ENCODE data around the gene STPG3. TPM values are rescaled to one million over a fixed set of nuclear protein-coding genes. Genes with fewer than 3 reads are reported as not detected.
"Not testable (repeated sequence)": the region's sequence is repeated elsewhere in the genome, so short reads cannot be mapped to it uniquely, and the experiment has no call there.

The STPG3 gene
- total RNA-seq, 2 experiments from 2014 or later: not detected

GRCh38 chr9:137251490-137252268, 593 bp downstream of the STPG3 start:
- CTCF ChIA-PET: no interaction called here

GRCh38 chr9:137252555-137253506, 1.7 kb downstream of the STPG3 start:
- no peak for DNase-seq
- no peak overlapping the region for H3K27ac Mint-ChIP-seq
- peaks cover 18% of the 10 kb centered on the region for H3K4me1 Mint-ChIP-seq
- intact Hi-C loops (cut with DNase I, micrococcal nuclease): no loop called here
- H3K4me3 Mint-ChIP-seq: no peak overlapping the region
- CTCF ChIA-PET: no interaction called here
- no peak for ATAC-seq
- H3K9me3 Mint-ChIP-seq (ENCODE audit: low read depth): no peaks in the 10 kb centered on the region
- no peaks in the 10 kb centered on the region for H3K27me3 Mint-ChIP-seq
- peaks cover 9% of the 10 kb centered on the region for H3K36me3 Mint-ChIP-seq (ENCODE audit: low read depth)
- POLR2A ChIA-PET: interaction anchor here (0.6 to 3.2 kb wide), 3 partner anchors 9 to 437 kb away, joined by 4 to 31 read pairs (median 13); partner anchors contain the start of gene TUBB4B

More at GRCh38 chr9:137251490-137252268, 593 bp downstream of the STPG3 start:
- DNase-seq: no peak
- H3K27me3 Mint-ChIP-seq: no peaks in the 10 kb centered on the region
- no peak overlapping the region for H3K27ac Mint-ChIP-seq
- intact Hi-C loops (cut with DNase I, micrococcal nuclease): no loop called here
- ATAC-seq: no peak
- H3K36me3 Mint-ChIP-seq (ENCODE audit: low read depth): peaks cover 3% of the 10 kb centered on the region
- peaks cover 12% of the 10 kb centered on the region for H3K4me1 Mint-ChIP-seq
- POLR2A ChIA-PET: interaction anchor here (0.6 kb wide), 1 partner anchor 436 kb away, joined by 4 read pairs; no protein-coding TSS in a partner anchor
- H3K4me3 Mint-ChIP-seq: no peak overlapping the region
- no peaks in the 10 kb centered on the region for H3K9me3 Mint-ChIP-seq (ENCODE audit: low read depth)

- Mint-ChIP-seq H3K9me3 (ENCODE audit: low read depth) (no peaks in the 10 kb centered on the region), H3K4me1 (peaks cover 18% of the 10 kb centered on the region), H3K36me3 (ENCODE audit: low read depth) (peaks cover 9% of the 10 kb centered on the region), H3K4me3 (peak overlapping the region; percentile 87), H3K27me3 (no peaks in the 10 kb centered on the region), H3K27ac (peak overlapping the region; percentile 47)
- no peak for DNase-seq
- CTCF ChIA-PET: interaction anchor here (0.9 to 1.5 kb wide), 4 partner anchors 12 to 169 kb away, joined by 3 to 6 read pairs (median 5); partner anchors contain the start of genes EXD3, NOXA1 and TPRN
- ATAC-seq: no peak
- POLR2A ChIA-PET: interaction anchor here (1.2 to 3.2 kb wide), 4 partner anchors 10 to 50 kb away, joined by 3 to 31 read pairs (median 9); partner anchors contain the start of gene TUBB4B
- intact Hi-C loops (cut with DNase I, micrococcal nuclease): loop anchor here in 1 of 2 experiments (2.0 kb wide), 1 partner anchor 771 kb away; the partner anchor contains the start of gene SEC16A
Observed at GRCh38 chr9:137253717-137254623, 2.9 kb downstream of the STPG3 start.

- H3K4me1 Mint-ChIP-seq: peaks cover 18% of the 10 kb centered on the region
- ChIA-PET POLR2A (interaction anchor here (1.2 to 3.2 kb wide), 4 partner anchors 11 to 51 kb away, joined by 3 to 31 read pairs (median 9); partner anchors contain the start of gene TUBB4B), CTCF (interaction anchor here (0.6 to 1.5 kb wide), 5 partner anchors 12 to 501 kb away, joined by 3 to 6 read pairs (median 5); partner anchors contain the start of genes EXD3, NOXA1 and TPRN)
- peaks cover 9% of the 10 kb centered on the region for H3K36me3 Mint-ChIP-seq (ENCODE audit: low read depth)
- peak; percentile 94 for ATAC-seq
- H3K27ac Mint-ChIP-seq: peak within 1 kb of the TSS; percentile 81
- H3K9me3 Mint-ChIP-seq (ENCODE audit: low read depth): no peaks in the 10 kb centered on the region
- no peaks in the 10 kb centered on the region for H3K27me3 Mint-ChIP-seq
- H3K4me3 Mint-ChIP-seq: peak within 1 kb of the TSS; percentile 87
- DNase-seq: peak; percentile 97
- intact Hi-C loops (cut with DNase I, micrococcal nuclease): loop anchor here (1.0 to 2.0 kb wide), 11 partner anchors 14 to 772 kb away; partner anchors contain the start of genes TUBB4B (in 2 of the 2), ANAPC2 (in 1 of the 2), EXD3 (in 1 of the 2) and FBXW5 (in 1 of the 2)
Observed at GRCh38 chr9:137254624-137255447, 3.8 kb downstream of the STPG3 start, which contains the start of gene NELFB. Gene NELFB (plus strand): TSS chr9:137255327.

- Mint-ChIP-seq H3K27me3 (no peaks in the 10 kb centered on the region), H3K4me1 (peaks cover 18% of the 10 kb centered on the region), H3K27ac (peak overlapping the region; percentile 81), H3K9me3 (ENCODE audit: low read depth) (no peaks in the 10 kb centered on the region), H3K36me3 (ENCODE audit: low read depth) (peaks cover 9% of the 10 kb centered on the region), H3K4me3 (peak overlapping the region; percentile 87)
- ChIA-PET POLR2A (interaction anchor here (0.7 to 3.2 kb wide), 6 partner anchors 12 to 51 kb away, joined by 3 to 31 read pairs (median 5); partner anchors contain the start of gene TUBB4B), CTCF (interaction anchor here (0.6 to 1.5 kb wide), 7 partner anchors 10 to 502 kb away, joined by 3 to 6 read pairs (median 3); partner anchors contain the start of gene TPRN)
- peak; percentile 55 for DNase-seq
- ATAC-seq: no peak
- intact Hi-C loops (cut with DNase I, micrococcal nuclease): loop anchor here (1.0 to 2.0 kb wide), 11 partner anchors 14 to 773 kb away; partner anchors contain the start of genes TUBB4B (in 2 of the 2), ANAPC2 (in 1 of the 2), EXD3 (in 1 of the 2) and FBXW5 (in 1 of the 2)
Observed at GRCh38 chr9:137255448-137256114, 4.5 kb downstream of the STPG3 start.

GRCh38 chr9:137256362-137256761, 5.3 kb downstream of the STPG3 start:
- no peak for ATAC-seq
- intact Hi-C loops (cut with DNase I, micrococcal nuclease): no loop called here

GRCh38 chr9:137256856-137257255, 5.8 kb downstream of the STPG3 start:
- DNase-seq (no peak), ATAC-seq (no peak)
- Mint-ChIP-seq H3K9me3 (ENCODE audit: low read depth) (no peaks in the 10 kb centered on the region), H3K4me1 (peaks cover 18% of the 10 kb centered on the region), H3K36me3 (ENCODE audit: low read depth) (peaks cover 12% of the 10 kb centered on the region), H3K27ac (no peak overlapping the region), H3K27me3 (no peaks in the 10 kb centered on the region), H3K4me3 (peak overlapping the region; percentile 87)
- CTCF ChIA-PET: interaction anchor here (0.6 to 1.4 kb wide), 4 partner anchors 9 to 403 kb away, joined by 3 to 5 read pairs (median 4); no protein-coding TSS in a partner anchor
- intact Hi-C loops (cut with DNase I, micrococcal nuclease): no loop called here
- POLR2A ChIA-PET: interaction anchor here (1.6 kb wide), 1 partner anchor 16 kb away, joined by 5 read pairs; the partner anchor contains the start of gene TUBB4B

More at GRCh38 chr9:137256362-137256761, 5.3 kb downstream of the STPG3 start:
- ChIA-PET CTCF (interaction anchor here (0.5 to 1.4 kb wide), 8 partner anchors 9 to 489 kb away, joined by 3 to 5 read pairs (median 3); no protein-coding TSS in a partner anchor), POLR2A (interaction anchor here (0.7 to 1.6 kb wide), 2 partner anchors 14 to 16 kb away, joined by 3 to 5 read pairs; partner anchors contain the start of gene TUBB4B)
- no peak for DNase-seq
- peaks cover 9% of the 10 kb centered on the region for H3K36me3 Mint-ChIP-seq (ENCODE audit: low read depth)
- H3K9me3 Mint-ChIP-seq (ENCODE audit: low read depth): no peaks in the 10 kb centered on the region
- peak overlapping the region; percentile 87 for H3K4me3 Mint-ChIP-seq
- peaks cover 18% of the 10 kb centered on the region for H3K4me1 Mint-ChIP-seq
- H3K27me3 Mint-ChIP-seq: no peaks in the 10 kb centered on the region
- no peak overlapping the region for H3K27ac Mint-ChIP-seq

- CTCF ChIA-PET: interaction anchor here (0.6 to 1.3 kb wide), 2 partner anchors 26 to 343 kb away, joined by 3 to 6 read pairs; no protein-coding TSS in a partner anchor
- H3K27me3 Mint-ChIP-seq; intact Hi-C loops (cut with DNase I, micrococcal nuclease); DNase-seq; H3K27ac Mint-ChIP-seq; H3K4me1 Mint-ChIP-seq; H3K9me3 Mint-ChIP-seq (ENCODE audit: low read depth); ATAC-seq; POLR2A ChIA-PET; H3K4me3 Mint-ChIP-seq: not testable (repeated sequence)
- H3K36me3 Mint-ChIP-seq (ENCODE audit: low read depth): peaks cover 16% of the 10 kb centered on the region
Observed at GRCh38 chr9:137262173-137262908, 11.3 kb downstream of the STPG3 start.

Data from activated CD4-positive, alpha-beta T cell treated with anti-CD3 and anti-CD28 coated beads for 36 hours (primary cell).